ENCODE results near the gene EFNA2.

- TF ChIP-seq TAF1 (IDR thresholded peaks at IDR 0.05; ENCODE audit: borderline replicate concordance, low read depth, low read length) (no peak), POLR2A (IDR thresholded peaks at IDR 0.05; ENCODE audit: low read depth, low read length) (no peak), POLR2AphosphoS5 (IDR thresholded peaks at IDR 0.05; ENCODE audit: low read depth, low read length) (no peak)
Observed at GRCh38 chr19:1284979-1285736, 515 bp upstream of the EFNA2 start.

Data from GM12892 (cell line).